Tibial artery (tissue), 4 donors: ENCODE data around the gene IFNK.
A peak's percentile ranks its signal among the peaks of the same experiment; 100 is the strongest.

Source experiments
- DNase-seq, 2 donors: peaks; one replicate each; pipeline ENCODE4 v3.0.0-alpha.2; 2019
- H3K27ac ChIP-seq, 2 donors: fragments of 200-600 bp; sonication (generic) in 1 of 2; 1 replicate in 1 of 2; 2 replicates in 1 of 2; pipeline ENCODE4 v1.5.1; 2018 to 2019; ENCODE audit warnings: mild to moderate bottlenecking in 1 of 2
- H3K27me3 ChIP-seq, 2 donors: fragments of 200-600 bp; sonication (generic) in 1 of 2; one replicate each; pipeline versions ENCODE4 v1.5.1 to v1.6.0; 2016 to 2019
- H3K36me3 ChIP-seq, 3 donors: fragments of 200-600 bp; sonication (generic) in 2 of 3; one replicate each; pipeline ENCODE4 v1.5.1; 2016 to 2019; ENCODE audit warnings: mild to moderate bottlenecking in 2 of 3
- H3K4me1 ChIP-seq, 4 donors: fragments of 200-600 bp; sonication (generic) in 2 of 4; 1 replicate in 3 of 4; 2 replicates in 1 of 4; pipeline ENCODE4 v1.5.1; 2016 to 2019
- H3K4me3 ChIP-seq, 2 donors: fragments of 200-600 bp; sonication (generic) in 1 of 2; 1 replicate in 1 of 2; 2 replicates in 1 of 2; pipeline ENCODE4 v1.5.1; 2018 to 2019; ENCODE audit warnings: mild to moderate bottlenecking in 2 of 2
- H3K9me3 ChIP-seq, 3 donors: fragments of 200-600 bp; sonication (generic) in 1 of 3; one replicate each; pipeline ENCODE4 v1.5.1; 2016 to 2019
- CTCF ChIP-seq, 2 experiments: fragments of 200-600 bp in 1 of 2; fragments of 450-650 bp in 1 of 2; IDR thresholded peaks; one replicate each; pipeline ENCODE4 v1.5.1; 2017 to 2019; ENCODE audit warnings: antibody characterized with exemption in 2 of 2, mild to moderate bottlenecking in 1 of 2, moderate library complexity in 1 of 2
- intact Hi-C: fragments of 100-400 bp; cut with DNase I; formaldehyde crosslinking; loops from one replicate; pipeline ENCODE4 v1.15.0; 2023; ENCODE audit warnings: low total_unique reads

IFNK gene

GRCh38 chr9:27572918-27573633, 49.0 kb downstream of the IFNK start, which contains the start of gene C9orf72:
C9orf72 (minus strand) TSS chr9:27573481; CDS start chr9:27567120, 6,361 bp downstream.
- Histone ChIP-seq H3K4me1 (peaks cover 0 to 23% (median 9%) of the 10 kb centered on the region in 4 donors), H3K27ac (peak within 1 kb of the TSS; percentile 98 to 100), H3K27me3 (no peaks in the 10 kb centered on the region), H3K36me3 (no peaks in the 10 kb centered on the region), H3K9me3 (no peaks in the 10 kb centered on the region), H3K4me3 (peak within 1 kb of the TSS; percentile 69 to 97)
- no peak for TF ChIP-seq CTCF (IDR thresholded peaks at IDR 0.05)
- intact Hi-C loops, result no loop called here
- peak; percentile 67 to 87 for DNase-seq

GRCh38 chr9:27573634-27574590, 49.8 kb downstream of the IFNK start:
- peak overlapping the region; percentile 69 to 97 for H3K4me3 ChIP-seq
- H3K9me3 ChIP-seq, result no peaks in the 10 kb centered on the region
- DNase-seq, result peak; percentile 99
- intact Hi-C loops, result no loop called here
- no peaks in the 10 kb centered on the region for H3K27me3 ChIP-seq
- H3K4me1 ChIP-seq, result peaks cover 0 to 23% (median 9%) of the 10 kb centered on the region in 4 donors
- peak overlapping the region; percentile 98 to 100 for H3K27ac ChIP-seq
- TF ChIP-seq CTCF (IDR thresholded peaks at IDR 0.05), result no peak
- H3K36me3 ChIP-seq, result no peaks in the 10 kb centered on the region
